Ovary (tissue), 10 donors: ENCODE measurements around the gene ERCC6. TPM values are rescaled to one million over a fixed set of nuclear protein-coding genes. Genes with fewer than 3 reads are reported as not detected.

Experiments
- DNase-seq, 5 donors: peaks; one replicate each; pipeline ENCODE4 v3.0.0-alpha.2; 2019 to 2020
- H3K27ac ChIP-seq, 2 donors: fragments of 200-600 bp; one replicate each; pipeline versions ENCODE4 v1.5.1 to v1.8.0; 2019 to 2022
- H3K27me3 ChIP-seq: fragments of 200-600 bp; one replicate; pipeline ENCODE4 v1.8.0; 2022
- H3K36me3 ChIP-seq: fragments of 200-600 bp; sonication (generic); one replicate; pipeline ENCODE4 v1.5.1; 2019
- H3K4me1 ChIP-seq: one replicate; pipeline ENCODE4 v1.8.1; 2013; ENCODE audit warnings: mild to moderate bottlenecking, moderate library complexity; ENCODE audit not compliant: insufficient read depth
- H3K4me3 ChIP-seq: fragments of 200-600 bp; sonication (generic); one replicate; pipeline ENCODE4 v1.5.1; 2017
- H3K9me3 ChIP-seq, 2 donors: fragments of 200-600 bp in 1 of 2; sonication (generic) in 1 of 2; one replicate each; pipeline versions ENCODE4 v1.5.1 to v1.8.1; 2013 to 2019; ENCODE audit warnings: mild to moderate bottlenecking in 1 of 2, moderate library complexity in 1 of 2
- CTCF ChIP-seq, 3 donors: fragments of 450-650 bp in 2 of 3; fragments of 200-600 bp in 1 of 3; IDR thresholded peaks; one replicate each; pipeline versions ENCODE4 v1.5.1 to v1.8.0; 2016 to 2022; ENCODE audit warnings: antibody characterized with exemption in 3 of 3, mild to moderate bottlenecking in 1 of 3
- EP300 ChIP-seq: sonication (generic); formaldehyde crosslinking; IDR thresholded peaks from one replicate; pipeline ENCODE4 v1.6.1; 2017; ENCODE audit warnings: antibody characterized with exemption
- POLR2A ChIP-seq: fragments of 450-650 bp; IDR thresholded peaks from one replicate; pipeline ENCODE4 v1.6.1; 2017; ENCODE audit warnings: antibody characterized with exemption, mild to moderate bottlenecking, moderate library complexity
- WGBS, 3 donors: extraction: QIAGEN DNeasy Blood & Tissue Kit in 1 of 3; methylation state at CpG; one replicate each; pipeline versions ENCODE4 v1.1.5 to v1.1.7; 2013 to 2017; 5-methylcytosine and 5-hydroxymethylcytosine counted together
- intact Hi-C, 4 donors: fragments of 100-400 bp; cut with DNase I; formaldehyde crosslinking; loops; one replicate each; pipeline versions ENCODE4 v1.11.0 to v1.15.1; 2022 to 2023
- long read RNA-seq, 3 donors: library from polyadenylated mRNA in 2 of 3; unstranded in 2 of 3; transcript quantifications; one replicate each; pipeline ENCODE4 v2.0.0 and lab custom pipeline, GENCODE V29; 2021 to 2026
- polyA plus RNA-seq, 2 donors: library from polyadenylated mRNA; stranded (reverse); fragments of 200-250 nt in 1 of 2; fragments of 350-450 nt in 1 of 2; fragmentation: Illumina TruSeq in 1 of 2; extraction: RNeasy Lipid Tissue Mini Kit (QIAGEN cat#74804) in 1 of 2; gene quantifications; one replicate each; pipeline ENCODE4 v1.2.3, GENCODE V29; 2013 to 2014
- total RNA-seq, 7 donors: library from RNA; depleted of rRNA in 2 of 7; stranded (reverse); fragments of >200 nt in 2 of 7; fragmentation: NEBNext Ultra II Directional in 3 of 7; extraction: Animal tissue kit (Norgen Biotek cat#: 25700) in 3 of 7; gene quantifications; one replicate each; pipeline versions ENCODE4 v1.1.0 to v1.2.4, GENCODE V29; 2016 to 2023
- donor health status: DM: no; HTN: no; CAD: no; lungs with moderate emphysema.
- donor health status: DM: no; HTN: no; CAD: no.
- donor health status: Bipolar disorder and iron deficiency.
- donor health status: DM: yes; HTN: yes; CAD: no.
- donor health status: DM: no; HTN: no; CAD: no.
- donor health status: DM: yes; HTN: yes; CAD: no.

The ERCC6 gene
- total RNA-seq: 10 to 100 TPM in 6 of 7 donors, 1 to 10 TPM in 1; 7.1 to 24.1 (median 20.6) TPM
- polyA plus RNA-seq: 1 to 10 TPM; 6.8 to 9.7 TPM
- long read RNA-seq, donor 1, partial matches to known transcripts: 2 of 4 reads
- long read RNA-seq, donor 1, other reads (novel, unspliced or antisense): 2 of 4 reads
- long read RNA-seq, donor 2, partial matches to known transcripts: 0 of 3 reads
- long read RNA-seq, donor 2, other reads (novel, unspliced or antisense): 0 of 3 reads
- long read RNA-seq, donor 3, full-length matches to known transcripts: 8 of 16 reads
- long read RNA-seq, donor 3, partial matches to known transcripts: 0 of 16 reads
- long read RNA-seq, donor 3, other reads (novel, unspliced or antisense): 8 of 16 reads

DNA sequence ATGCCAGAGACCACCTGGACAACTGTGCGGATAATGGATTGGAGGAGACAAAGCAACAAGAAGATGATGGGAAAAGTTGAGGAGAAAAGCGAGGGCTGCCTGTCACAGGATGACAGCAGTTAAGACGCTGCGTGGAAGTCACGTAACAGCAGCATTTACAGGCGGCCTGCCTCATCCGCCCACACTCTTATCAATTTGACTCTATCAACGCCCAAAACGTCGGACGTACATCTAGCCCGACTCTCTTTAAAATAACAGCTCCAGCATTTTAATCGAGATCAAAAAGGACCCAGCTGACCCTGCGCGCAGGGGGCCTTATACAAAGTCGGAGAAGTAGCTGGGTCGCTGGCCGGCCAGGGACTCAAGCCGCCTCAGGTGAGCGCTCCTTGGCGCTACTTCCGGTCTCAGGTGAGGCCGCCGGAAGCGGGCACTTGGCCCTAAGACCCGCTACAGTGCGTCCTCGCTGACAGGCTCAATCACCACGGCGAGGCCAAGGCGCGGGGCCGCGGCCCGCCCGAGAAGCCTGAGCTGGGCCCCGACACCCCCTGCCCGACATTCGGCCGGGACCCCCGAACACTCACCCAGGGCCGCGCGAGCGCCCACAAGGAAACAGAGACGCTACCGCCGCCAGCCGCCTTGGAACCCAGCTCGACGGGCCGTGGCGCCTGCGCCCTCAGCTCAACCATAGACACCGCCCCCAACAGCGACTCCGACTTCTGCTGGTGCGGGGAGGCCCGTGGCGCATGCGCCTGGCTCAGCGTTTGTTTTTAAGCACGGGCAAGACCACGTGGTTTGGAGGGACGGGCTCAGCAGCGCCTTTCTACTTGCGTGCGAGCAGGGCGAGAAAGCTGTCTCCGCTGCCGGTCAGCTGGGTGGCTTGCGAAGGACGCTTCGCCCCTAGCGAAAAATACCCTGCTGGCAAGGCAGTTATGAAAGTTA lies at the start of gene ERCC6:
Gene ERCC6, minus strand, starts transcription at position 741 of the 939 bp plus-strand sequence.
- Histone ChIP-seq H3K27me3 (no peaks in the 10 kb centered on the region), H3K4me1 (peaks cover 11% of the 10 kb centered on the region), H3K4me3 (peak within 1 kb of the TSS; percentile 56), H3K36me3 (no peaks in the 10 kb centered on the region), H3K9me3 (no peaks in the 10 kb centered on the region), H3K27ac (peak within 1 kb of the TSS; percentile 9 to 67)
- TF ChIP-seq EP300 (no peak), POLR2A (peak; percentile 43), CTCF (IDR thresholded peaks at IDR 0.05) (no peak)
- 1 to 2% (median 1%) methylated on average over 71 to 75 of the region's 75 CpGs for WGBS, 3 donors
- intact Hi-C loops: loop anchor here in 1 of 4 donors (10.0 kb wide), 1 partner anchor 1234 kb away; the partner anchor contains the start of gene MAPK8
- peak; percentile 96 to 97 (median 96) for DNase-seq

- no peak for DNase-seq
- Histone ChIP-seq H3K4me1 (no peaks in the 10 kb centered on the region), H3K27me3 (no peaks in the 10 kb centered on the region), H3K4me3 (no peak overlapping the region), H3K27ac (no peak overlapping the region), H3K9me3 (no peaks in the 10 kb centered on the region), H3K36me3 (no peaks in the 10 kb centered on the region)
- intact Hi-C loops: no loop called here
- TF ChIP-seq CTCF (IDR thresholded peaks at IDR 0.05): no peak
- no peak for TF ChIP-seq EP300
- no peak for TF ChIP-seq POLR2A
- 74 to 85% (median 76%) methylated on average over 4 of the region's 4 CpGs for WGBS, 3 donors
These were observed 49.1 kb upstream of the ERCC6 start for GRCh38 chr10:49587981-49588380.

DNA sequence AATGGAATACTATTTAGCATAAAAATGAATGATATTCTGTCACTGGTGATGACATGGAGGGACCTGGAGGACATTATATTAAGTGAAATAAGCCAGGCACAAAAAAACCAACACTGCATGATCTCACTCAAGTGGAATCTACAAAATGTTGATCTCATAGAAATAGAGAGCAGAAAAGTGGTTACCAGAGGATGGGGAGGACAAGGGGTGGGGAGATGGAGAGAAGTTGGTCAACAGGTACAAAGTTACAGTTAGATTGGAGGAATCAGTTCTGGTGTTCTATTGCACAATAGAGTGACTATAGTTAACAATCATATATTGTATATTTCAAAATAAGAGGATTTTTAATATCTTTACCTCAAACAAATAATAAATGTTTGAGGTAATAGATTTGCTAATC lies 46.5 kb upstream of the ERCC6 start:
- TF ChIP-seq POLR2A (no peak), EP300 (no peak), CTCF (IDR thresholded peaks at IDR 0.05) (no peak)
- DNase-seq: no peak
- H3K4me1 ChIP-seq: no peaks in the 10 kb centered on the region
- H3K36me3 ChIP-seq: no peaks in the 10 kb centered on the region
- no peaks in the 10 kb centered on the region for H3K9me3 ChIP-seq
- H3K4me3 ChIP-seq: no peak overlapping the region
- no peak overlapping the region for H3K27ac ChIP-seq
- intact Hi-C loops: no loop called here
- no peaks in the 10 kb centered on the region for H3K27me3 ChIP-seq

- H3K4me3 ChIP-seq: no peak overlapping the region
- no peaks in the 10 kb centered on the region for H3K4me1 ChIP-seq
- H3K36me3 ChIP-seq: no peaks in the 10 kb centered on the region
- no peaks in the 10 kb centered on the region for H3K9me3 ChIP-seq
- H3K27me3 ChIP-seq: no peaks in the 10 kb centered on the region
- 14 to 29% (median 19%) methylated on average over 2 of the region's 2 CpGs for WGBS, 3 donors
- H3K27ac ChIP-seq: no peak overlapping the region
- no peak for TF ChIP-seq EP300
- DNase-seq: no peak
- intact Hi-C loops: no loop called here
These were observed 40.7 kb upstream of the ERCC6 start for GRCh38 chr10:49579621-49580020.
